Esophagus muscularis mucosa (tissue), 4 donors: Measurements from ENCODE around the gene NT5DC1.

Source experiments
- EP300 ChIP-seq: sonication (generic); formaldehyde crosslinking; IDR thresholded peaks from one replicate; pipeline ENCODE4 v1.6.1; 2017; ENCODE audit warnings: antibody characterized with exemption
- POLR2A ChIP-seq: fragments of 450-650 bp; IDR thresholded peaks from one replicate; pipeline ENCODE4 v1.6.1; 2017; ENCODE audit warnings: antibody characterized with exemption, moderate library complexity, mild to moderate bottlenecking, low read depth
- TF ChIP-seq, protein P1 (sequence below), 3 experiments: fragments of 200-600 bp in 2 of 3; fragments of 450-650 bp in 1 of 3; sonication (generic) in 2 of 3; IDR thresholded peaks; one replicate each; pipeline ENCODE4 v1.5.1; 2017 to 2019; ENCODE audit warnings: antibody characterized with exemption in 3 of 3, mild to moderate bottlenecking in 2 of 3, moderate library complexity in 1 of 3

DNA sequence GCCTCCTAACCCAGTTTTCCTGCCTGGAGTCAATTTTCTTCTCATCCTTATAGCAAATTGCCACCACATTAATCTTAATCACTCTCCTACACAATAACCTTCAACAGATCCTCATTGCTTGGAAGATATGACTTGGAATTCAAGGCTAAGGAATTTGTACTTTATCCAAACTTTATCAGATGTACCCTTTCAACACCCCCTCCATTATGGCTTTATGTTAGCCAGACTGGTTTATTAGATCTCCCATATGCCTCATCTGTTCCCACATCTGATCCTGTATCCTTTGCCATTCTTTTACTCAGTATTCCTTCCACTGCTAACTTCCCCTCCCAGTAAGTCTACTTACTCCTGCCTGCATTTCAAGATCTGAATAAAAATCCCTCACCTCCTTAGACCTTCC is 36.0 kb upstream of the NT5DC1 start:
- TF ChIP-seq, protein P1, sequence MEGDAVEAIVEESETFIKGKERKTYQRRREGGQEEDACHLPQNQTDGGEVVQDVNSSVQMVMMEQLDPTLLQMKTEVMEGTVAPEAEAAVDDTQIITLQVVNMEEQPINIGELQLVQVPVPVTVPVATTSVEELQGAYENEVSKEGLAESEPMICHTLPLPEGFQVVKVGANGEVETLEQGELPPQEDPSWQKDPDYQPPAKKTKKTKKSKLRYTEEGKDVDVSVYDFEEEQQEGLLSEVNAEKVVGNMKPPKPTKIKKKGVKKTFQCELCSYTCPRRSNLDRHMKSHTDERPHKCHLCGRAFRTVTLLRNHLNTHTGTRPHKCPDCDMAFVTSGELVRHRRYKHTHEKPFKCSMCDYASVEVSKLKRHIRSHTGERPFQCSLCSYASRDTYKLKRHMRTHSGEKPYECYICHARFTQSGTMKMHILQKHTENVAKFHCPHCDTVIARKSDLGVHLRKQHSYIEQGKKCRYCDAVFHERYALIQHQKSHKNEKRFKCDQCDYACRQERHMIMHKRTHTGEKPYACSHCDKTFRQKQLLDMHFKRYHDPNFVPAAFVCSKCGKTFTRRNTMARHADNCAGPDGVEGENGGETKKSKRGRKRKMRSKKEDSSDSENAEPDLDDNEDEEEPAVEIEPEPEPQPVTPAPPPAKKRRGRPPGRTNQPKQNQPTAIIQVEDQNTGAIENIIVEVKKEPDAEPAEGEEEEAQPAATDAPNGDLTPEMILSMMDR (IDR thresholded peaks at IDR 0.05) = no peak
- TF ChIP-seq POLR2A (no peak), EP300 (no peak)
